HepG2 (cell line): ENCODE measurements around the gene EGLN1. TPM values are rescaled to one million over a fixed set of nuclear protein-coding genes. Genes with fewer than 3 reads are reported as not detected.

Experiments
- ATAC-seq: fragments of 200-7000 bp; cut with Tn5 transposase; 3 replicates; pipeline ENCODE4 v1.9.1; 2020; ENCODE audit warnings: mild to moderate bottlenecking, moderate library complexity
- BruUV-seq: library from RNA; stranded (reverse); fragments of 400-500 nt; replicated peaks from 2 replicates; lab custom pipeline; 2021; lab: Mats Ljungman, UMichigan
- CTCF ChIA-PET: fragments of 300-600 bp; formaldehyde crosslinking; extraction: SDS; loops from one replicate; lab custom pipeline; 2021; ENCODE audit warnings: low total read pairs, inconsistent platforms, low intra/inter-chr PET ratio; lab: Yijun Ruan, JAX
- POLR2A ChIA-PET: fragments of 350-600 bp; sonication (Branson Sonifier 250); formaldehyde crosslinking; loops from one replicate; lab custom pipeline; 2020; ENCODE audit warnings: antibody characterized with exemption, inconsistent platforms; lab: Yijun Ruan, JAX
- DNase-seq: peaks from one replicate; pipeline ENCODE4 v3.0.0-alpha.2; 2015; ENCODE audit warnings: low spot score
- FAIRE-seq: peaks from 3 replicates; lab custom pipeline; 2011; peaks lifted over from hg19 to GRCh38; lab: Jason Lieb, UNC
- H2AFZ ChIP-seq: one replicate; pipeline ENCODE4 v1.6.1; 2011; ENCODE audit warnings: low read length, inconsistent platforms
- H3K27ac ChIP-seq: fragments of 300-600 bp; 3 replicates; pipeline ENCODE4 v1.8.0; 2011; ENCODE audit warnings: mixed run types, mild to moderate bottlenecking, mixed read lengths, low read length, inconsistent platforms; ENCODE audit not compliant: insufficient read depth; ENCODE audit errors: extremely low read length
- H3K27me3 ChIP-seq, 2 experiments: fragments of 200-600 bp in 1 of 2; 2 replicates in 1 of 2; 3 replicates in 1 of 2; pipeline versions ENCODE4 v1.6.0 to v1.8.0; 2011; ENCODE audit warnings: low read length in 2 of 2, mild to moderate bottlenecking in 2 of 2, moderate library complexity in 2 of 2, inconsistent platforms in 1 of 2; ENCODE audit not compliant: insufficient read depth in 2 of 2, control insufficient read depth in 1 of 2
- H3K36me3 ChIP-seq, 2 experiments: fragments of 200-600 bp in 1 of 2; replicated peaks in 1 of 2; 2 replicates in 1 of 2; 3 replicates in 1 of 2; pipeline versions ENCODE4 v1.5.1 to v1.8.0; 2011; ENCODE audit warnings: low read length in 2 of 2, inconsistent platforms in 1 of 2; ENCODE audit not compliant: insufficient read depth in 2 of 2, control insufficient read depth in 1 of 2
- H3K4me1 ChIP-seq: 2 replicates; pipeline ENCODE4 v1.5.1; 2012; ENCODE audit warnings: low read length, inconsistent platforms; ENCODE audit not compliant: insufficient read depth
- H3K4me2 ChIP-seq: 2 replicates; pipeline ENCODE4 v1.6.0; 2011; ENCODE audit warnings: low read depth, low read length, inconsistent platforms
- H3K4me3 ChIP-seq, 3 experiments: fragments of 200-600 bp in 1 of 3; sonication (generic), shearing (Covaris generic) in 1 of 3; replicated peaks in 1 of 3; 2 replicates each; pipeline ENCODE4 v1.5.1; 2011 to 2016; ENCODE audit warnings: low read length in 3 of 3, inconsistent platforms in 2 of 3, low read depth in 2 of 3, mild to moderate bottlenecking in 2 of 3, control low read depth in 1 of 3, mixed read lengths in 1 of 3; ENCODE audit not compliant: insufficient read depth in 1 of 3
- H3K79me2 ChIP-seq: one replicate; pipeline ENCODE4 v1.6.1; 2011; ENCODE audit warnings: low read length, inconsistent platforms; ENCODE audit not compliant: insufficient read depth
- H3K9ac ChIP-seq: 2 replicates; pipeline ENCODE4 v1.6.0; 2011; ENCODE audit warnings: mild to moderate bottlenecking, low read depth, low read length, inconsistent platforms; ENCODE audit not compliant: insufficient read depth
- H3K9me3 ChIP-seq: 2 replicates; pipeline ENCODE4 v1.5.1; 2012; ENCODE audit warnings: mild to moderate bottlenecking, low read length
- H4K20me1 ChIP-seq: 2 replicates; pipeline ENCODE4 v1.6.0; 2011; ENCODE audit warnings: inconsistent platforms, mild to moderate bottlenecking, low read length, moderate library complexity; ENCODE audit not compliant: insufficient read depth
- E2F2 ChIP-seq: sonication (generic); formaldehyde crosslinking; IDR thresholded peaks from 2 replicates; pipeline ENCODE4 v1.4.0; 2020; ENCODE audit warnings: missing genetic modification reagents, borderline replicate concordance
- ISX ChIP-seq: sonication (generic); formaldehyde crosslinking; conservative IDR thresholded peaks from 2 replicates; pipeline ENCODE4 v1.5.0; 2020; ENCODE audit warnings: missing genetic modification reagents
- KAT7 ChIP-seq: IDR thresholded peaks from 2 replicates; pipeline ENCODE4 v1.6.1; 2018; ENCODE audit warnings: borderline replicate concordance, missing compliant biosample characterization
- MEIS1 ChIP-seq: sonication (generic); formaldehyde crosslinking; IDR thresholded peaks from 2 replicates; pipeline ENCODE4 v1.9.0; 2021; ENCODE audit warnings: mild to moderate bottlenecking, missing genetic modification reagents, moderate library complexity, borderline replicate concordance
- MTA1 ChIP-seq: sonication (generic); formaldehyde crosslinking; IDR thresholded peaks from 2 replicates; pipeline ENCODE4 v1.4.0; 2020; ENCODE audit warnings: missing genetic modification reagents, mild to moderate bottlenecking, borderline replicate concordance
- MYNN ChIP-seq: sonication (generic); formaldehyde crosslinking; IDR thresholded peaks from 2 replicates; pipeline ENCODE4 v1.4.0; 2020; ENCODE audit warnings: mild to moderate bottlenecking, low read depth, missing genetic modification reagents
- SMARCE1 ChIP-seq: fragments of 450-650 bp; IDR thresholded peaks from 2 replicates; pipeline ENCODE4 v1.6.1; 2017; ENCODE audit warnings: borderline replicate concordance
- ZNF788 ChIP-seq: sonication (generic); formaldehyde crosslinking; IDR thresholded peaks from 2 replicates; pipeline ENCODE4 v1.5.0; 2020; ENCODE audit warnings: mild to moderate bottlenecking, missing genetic modification reagents, borderline replicate concordance
- ZNF879 ChIP-seq: sonication (generic); formaldehyde crosslinking; IDR thresholded peaks from 2 replicates; pipeline ENCODE4 v1.8.1; 2023; ENCODE audit warnings: missing genetic modification reagents
- WGBS: methylation state at CpG from one replicate; pipeline ENCODE4 v1.1.6; 2017; ENCODE audit warnings: low lambda C conversion rate; 5-methylcytosine and 5-hydroxymethylcytosine counted together
- in situ Hi-C: cut with HindIII; loops from 2 replicates; pipeline ENCODE4 v1.10.0; 2017; ENCODE audit warnings: low pct_unique_long_range_greater_than_20kb; ENCODE audit not compliant: extremely low pct_ligation_motif_present
- intact Hi-C: fragments of 100-400 bp; cut with micrococcal nuclease; formaldehyde crosslinking; loops from one replicate; pipeline ENCODE4 v1.10.0; 2022; ENCODE audit not compliant: unreplicated experiment
- polyA plus RNA-seq, 8 experiments: library from polyadenylated mRNA; depleted of rRNA in 3 of 8; stranded (reverse) in 7 of 8; unstranded in 1 of 8; fragments of >200 nt; fragmentation: Illumina TruSeq in 4 of 8; extraction: Trizol in 4 of 8; gene quantifications; 2 replicates each; pipeline versions ENCODE4 v1.2.1 to v1.2.3, GENCODE V29; 2011 to 2016; ENCODE audit warnings: low read depth in 4 of 8, missing spikeins in 1 of 8, mixed read lengths in 1 of 8; ENCODE audit not compliant: insufficient read depth in 1 of 8
- total RNA-seq, 5 experiments: library from RNA; depleted of rRNA; stranded (reverse); fragments of >200 nt; fragmentation: Illumina TruSeq; extraction: Trizol; gene quantifications; 2 replicates each; pipeline ENCODE4 v1.2.3, GENCODE V29; 2016; ENCODE audit warnings: low read depth in 1 of 5
- TF ChIP-seq, protein P1 (sequence below): IDR thresholded peaks from 2 replicates; pipeline ENCODE4 v1.6.1; 2018; ENCODE audit warnings: missing genetic modification reagents
- TF ChIP-seq, protein P2 (sequence below): sonication (generic); formaldehyde crosslinking; IDR thresholded peaks from 2 replicates; pipeline ENCODE4 v1.4.0; 2020; ENCODE audit warnings: missing genetic modification reagents
- TF ChIP-seq, protein P3 (sequence below): sonication (generic); formaldehyde crosslinking; IDR thresholded peaks from 2 replicates; pipeline ENCODE4 v1.4.0; 2020; ENCODE audit warnings: missing genetic modification reagents, mild to moderate bottlenecking, borderline replicate concordance

Gene EGLN1
- total and polyA plus RNA-seq, 2 of the 13 experiments (the other 11 are each of a cell fraction or from before 2014, with no cell fraction given), result 34.4 to 44.1 TPM

- Histone ChIP-seq H3K4me1 (no peaks in the 10 kb centered on the region), H4K20me1 (no peaks in the 10 kb centered on the region), H3K4me3 (no peak overlapping the region), H3K79me2 (no peaks in the 10 kb centered on the region), H2AFZ (no peak overlapping the region), H3K27me3 (no peaks in the 10 kb centered on the region; a peak in 1 of 5 replicates), H3K36me3 (no peaks in the 10 kb centered on the region), H3K9ac (no peak overlapping the region), H3K4me2 (no peak overlapping the region), H3K9me3 (no peaks in the 10 kb centered on the region), H3K27ac (no peak overlapping the region)
- in situ Hi-C loops (no loop called here), intact Hi-C loops (no loop called here)
- no peak for ATAC-seq
- BruUV-seq, result no TSS peak
- no peak for FAIRE-seq
- DNase-seq, result no peak
- WGBS, result 2% methylated on average over 2 of the region's 2 CpGs
- CTCF ChIA-PET, result no interaction called here
- POLR2A ChIA-PET, result no interaction called here
- no peak for TF ChIP-seq ISX (CRISPR knock-in tag)
- no peak for TF ChIP-seq MYNN (CRISPR knock-in tag)
- no peak for TF ChIP-seq E2F2
- TF ChIP-seq, protein P1, sequence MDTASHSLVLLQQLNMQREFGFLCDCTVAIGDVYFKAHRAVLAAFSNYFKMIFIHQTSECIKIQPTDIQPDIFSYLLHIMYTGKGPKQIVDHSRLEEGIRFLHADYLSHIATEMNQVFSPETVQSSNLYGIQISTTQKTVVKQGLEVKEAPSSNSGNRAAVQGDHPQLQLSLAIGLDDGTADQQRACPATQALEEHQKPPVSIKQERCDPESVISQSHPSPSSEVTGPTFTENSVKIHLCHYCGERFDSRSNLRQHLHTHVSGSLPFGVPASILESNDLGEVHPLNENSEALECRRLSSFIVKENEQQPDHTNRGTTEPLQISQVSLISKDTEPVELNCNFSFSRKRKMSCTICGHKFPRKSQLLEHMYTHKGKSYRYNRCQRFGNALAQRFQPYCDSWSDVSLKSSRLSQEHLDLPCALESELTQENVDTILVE, result no peak
- no peak for TF ChIP-seq ZNF879 (CRISPR knock-in tag)
- TF ChIP-seq ZNF788 (CRISPR knock-in tag), result no peak
- no peak for TF ChIP-seq MEIS1
- TF ChIP-seq, protein P2, sequence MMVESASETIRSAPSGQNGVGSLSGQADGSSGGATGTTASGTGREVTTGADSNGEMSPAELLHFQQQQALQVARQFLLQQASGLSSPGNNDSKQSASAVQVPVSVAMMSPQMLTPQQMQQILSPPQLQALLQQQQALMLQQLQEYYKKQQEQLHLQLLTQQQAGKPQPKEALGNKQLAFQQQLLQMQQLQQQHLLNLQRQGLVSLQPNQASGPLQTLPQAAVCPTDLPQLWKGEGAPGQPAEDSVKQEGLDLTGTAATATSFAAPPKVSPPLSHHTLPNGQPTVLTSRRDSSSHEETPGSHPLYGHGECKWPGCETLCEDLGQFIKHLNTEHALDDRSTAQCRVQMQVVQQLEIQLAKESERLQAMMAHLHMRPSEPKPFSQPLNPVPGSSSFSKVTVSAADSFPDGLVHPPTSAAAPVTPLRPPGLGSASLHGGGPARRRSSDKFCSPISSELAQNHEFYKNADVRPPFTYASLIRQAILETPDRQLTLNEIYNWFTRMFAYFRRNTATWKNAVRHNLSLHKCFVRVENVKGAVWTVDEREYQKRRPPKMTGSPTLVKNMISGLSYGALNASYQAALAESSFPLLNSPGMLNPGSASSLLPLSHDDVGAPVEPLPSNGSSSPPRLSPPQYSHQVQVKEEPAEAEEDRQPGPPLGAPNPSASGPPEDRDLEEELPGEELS (CRISPR knock-in tag), result no peak
- TF ChIP-seq MTA1, result no peak
- no peak for TF ChIP-seq KAT7 (CRISPR knock-in tag)
- TF ChIP-seq SMARCE1, result no peak
- TF ChIP-seq, protein P3, sequence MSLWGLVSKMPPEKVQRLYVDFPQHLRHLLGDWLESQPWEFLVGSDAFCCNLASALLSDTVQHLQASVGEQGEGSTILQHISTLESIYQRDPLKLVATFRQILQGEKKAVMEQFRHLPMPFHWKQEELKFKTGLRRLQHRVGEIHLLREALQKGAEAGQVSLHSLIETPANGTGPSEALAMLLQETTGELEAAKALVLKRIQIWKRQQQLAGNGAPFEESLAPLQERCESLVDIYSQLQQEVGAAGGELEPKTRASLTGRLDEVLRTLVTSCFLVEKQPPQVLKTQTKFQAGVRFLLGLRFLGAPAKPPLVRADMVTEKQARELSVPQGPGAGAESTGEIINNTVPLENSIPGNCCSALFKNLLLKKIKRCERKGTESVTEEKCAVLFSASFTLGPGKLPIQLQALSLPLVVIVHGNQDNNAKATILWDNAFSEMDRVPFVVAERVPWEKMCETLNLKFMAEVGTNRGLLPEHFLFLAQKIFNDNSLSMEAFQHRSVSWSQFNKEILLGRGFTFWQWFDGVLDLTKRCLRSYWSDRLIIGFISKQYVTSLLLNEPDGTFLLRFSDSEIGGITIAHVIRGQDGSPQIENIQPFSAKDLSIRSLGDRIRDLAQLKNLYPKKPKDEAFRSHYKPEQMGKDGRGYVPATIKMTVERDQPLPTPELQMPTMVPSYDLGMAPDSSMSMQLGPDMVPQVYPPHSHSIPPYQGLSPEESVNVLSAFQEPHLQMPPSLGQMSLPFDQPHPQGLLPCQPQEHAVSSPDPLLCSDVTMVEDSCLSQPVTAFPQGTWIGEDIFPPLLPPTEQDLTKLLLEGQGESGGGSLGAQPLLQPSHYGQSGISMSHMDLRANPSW (CRISPR knock-in tag), result no peak
Measured at GRCh38 chr1:231460614-231461013, 38.5 kb upstream of the EGLN1 start.
